ENCODE results near the gene MRPS27.

DNA sequence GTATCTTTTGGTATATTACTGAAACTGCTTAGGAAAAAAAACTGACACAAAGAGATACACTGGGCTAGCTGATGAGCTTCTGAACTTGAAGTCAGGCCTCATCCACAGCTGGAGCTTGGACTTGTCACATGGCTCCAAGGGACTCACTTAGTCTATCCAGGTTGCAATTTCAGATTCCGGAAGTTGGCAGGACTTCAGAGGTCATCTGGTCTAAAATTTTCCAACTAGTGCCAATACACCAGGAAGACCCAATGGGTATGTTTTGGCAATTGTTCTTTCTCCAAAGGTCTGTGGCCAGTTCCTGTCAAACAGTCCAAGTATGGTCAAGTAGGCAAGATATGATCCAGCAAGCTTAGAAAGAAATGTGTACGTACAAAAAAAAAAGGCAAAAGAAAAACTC is 36.7 kb downstream of the MRPS27 start:
- no peak for TF ChIP-seq EZH2phosphoT487 (IDR thresholded peaks at IDR 0.05; ENCODE audit: insufficient read depth, low read depth)
- TF ChIP-seq EZH2 (IDR thresholded peaks at IDR 0.05; ENCODE audit: insufficient read depth, poor library complexity, severe bottlenecking): no peak

All from GM23248 (cell line).